PC-9 (cell line): Measurements from ENCODE around the gene MAP1S. TPM values are rescaled to one million over a fixed set of nuclear protein-coding genes. Genes with fewer than 3 reads are reported as not detected.
"Not testable (repeated sequence)": the region's sequence is repeated elsewhere in the genome, so short reads cannot be mapped to it uniquely, and the experiment has no call there.

Experiments used
- BruUV-seq: library from RNA; stranded (reverse); fragments of 400-500 nt; replicated peaks from 2 replicates; lab custom pipeline; 2021; lab: Mats Ljungman, UMichigan
- CTCF ChIA-PET: fragments of 300-600 bp; sonication (Branson Sonifier 250); formaldehyde crosslinking; loops from one replicate; lab custom pipeline; 2022; ENCODE audit warnings: antibody characterized with exemption; lab: Charles Lee
- POLR2A ChIA-PET: fragments of 300-600 bp; sonication (Branson Sonifier 250); formaldehyde crosslinking; loops from one replicate; lab custom pipeline; 2022; ENCODE audit warnings: antibody characterized with exemption; ENCODE audit not compliant: unreplicated experiment; lab: Charles Lee
- DNase-seq, 2 experiments: peaks; one replicate each; pipeline versions ENCODE4 v3.0.0 to v3.0.0-alpha.2; 2015 to 2022; ENCODE audit warnings: mixed read lengths in 1 of 2
- H2AFZ ChIP-seq: fragments of 200-600 bp; sonication (generic); 2 replicates; pipeline ENCODE4 v1.8.1; 2017; ENCODE audit warnings: antibody characterized with exemption
- H3F3A ChIP-seq: fragments of 200-600 bp; sonication (generic); 2 replicates; pipeline ENCODE4 v1.8.1; 2017; ENCODE audit warnings: antibody characterized with exemption, mild to moderate bottlenecking, low read depth; ENCODE audit not compliant: insufficient read depth
- H3K27ac ChIP-seq: fragments of 200-600 bp; sonication (generic); 2 replicates; pipeline ENCODE4 v1.6.1; 2016; ENCODE audit warnings: mixed run types
- H3K27me3 ChIP-seq: fragments of 200-600 bp; sonication (generic); 2 replicates; pipeline ENCODE4 v1.6.1; 2016; ENCODE audit warnings: low read depth, mixed run types; ENCODE audit not compliant: insufficient read depth
- H3K36me3 ChIP-seq: fragments of 200-600 bp; sonication (generic); 2 replicates; pipeline ENCODE4 v1.6.1; 2016; ENCODE audit warnings: low read depth, mixed run types
- H3K4me1 ChIP-seq: fragments of 200-600 bp; sonication (generic); replicated peaks from 2 replicates; pipeline ENCODE4 v1.6.1; 2016; ENCODE audit warnings: mixed run types; ENCODE audit not compliant: insufficient read depth
- H3K4me2 ChIP-seq: fragments of 200-600 bp; sonication (generic); 2 replicates; pipeline ENCODE4 v1.6.1; 2017; ENCODE audit warnings: mixed run types
- H3K4me3 ChIP-seq: fragments of 200-600 bp; sonication (generic); 2 replicates; pipeline ENCODE4 v1.6.1; 2016; ENCODE audit warnings: mixed run types
- H3K79me2 ChIP-seq: fragments of 200-600 bp; sonication (generic); 2 replicates; pipeline ENCODE4 v1.6.1; 2017; ENCODE audit warnings: low read depth, mixed run types
- H3K9me2 ChIP-seq: fragments of 200-600 bp; sonication (generic); 2 replicates; pipeline ENCODE4 v1.8.1; 2017; ENCODE audit warnings: mild to moderate bottlenecking; ENCODE audit not compliant: insufficient read depth
- H3K9me3 ChIP-seq: fragments of 200-600 bp; sonication (generic); 2 replicates; pipeline ENCODE4 v1.8.1; 2016; ENCODE audit warnings: low read depth; ENCODE audit not compliant: insufficient read depth
- H4K20me1 ChIP-seq: fragments of 200-600 bp; sonication (generic); 2 replicates; pipeline ENCODE4 v1.8.1; 2017; ENCODE audit not compliant: insufficient read depth
- EZH2 ChIP-seq: fragments of 200-600 bp; sonication (generic); IDR thresholded peaks from 2 replicates; pipeline ENCODE4 v1.8.0; 2017; ENCODE audit warnings: antibody characterized with exemption, low read depth
- intact Hi-C: fragments of 100-400 bp; cut with micrococcal nuclease; formaldehyde crosslinking; loops from one replicate; pipeline ENCODE4 v1.10.0; 2022; ENCODE audit not compliant: unreplicated experiment
- total RNA-seq: library from RNA; stranded (reverse); gene quantifications from 2 replicates; pipeline ENCODE4 v1.2.3, GENCODE V29; 2021
- TF ChIP-seq, protein P1 (sequence below): fragments of 200-600 bp; sonication (generic); conservative IDR thresholded peaks from 2 replicates; pipeline ENCODE4 v1.6.1; 2017; ENCODE audit warnings: mixed run types, antibody characterized with exemption, mild to moderate bottlenecking, moderate library complexity

Gene MAP1S
- total RNA-seq, 1 experiment from 2014 or later: 86.9 TPM

GRCh38 chr19:17775245-17775927 is 56.1 kb downstream of the MAP1S start:
- H3K27me3 ChIP-seq: no peaks in the 10 kb centered on the region
- BruUV-seq: no TSS peak
- H3K4me2 ChIP-seq: no peak overlapping the region; the same call in 1 of the 2 replicates
- TF ChIP-seq EZH2: no peak
- TF ChIP-seq, protein P1, sequence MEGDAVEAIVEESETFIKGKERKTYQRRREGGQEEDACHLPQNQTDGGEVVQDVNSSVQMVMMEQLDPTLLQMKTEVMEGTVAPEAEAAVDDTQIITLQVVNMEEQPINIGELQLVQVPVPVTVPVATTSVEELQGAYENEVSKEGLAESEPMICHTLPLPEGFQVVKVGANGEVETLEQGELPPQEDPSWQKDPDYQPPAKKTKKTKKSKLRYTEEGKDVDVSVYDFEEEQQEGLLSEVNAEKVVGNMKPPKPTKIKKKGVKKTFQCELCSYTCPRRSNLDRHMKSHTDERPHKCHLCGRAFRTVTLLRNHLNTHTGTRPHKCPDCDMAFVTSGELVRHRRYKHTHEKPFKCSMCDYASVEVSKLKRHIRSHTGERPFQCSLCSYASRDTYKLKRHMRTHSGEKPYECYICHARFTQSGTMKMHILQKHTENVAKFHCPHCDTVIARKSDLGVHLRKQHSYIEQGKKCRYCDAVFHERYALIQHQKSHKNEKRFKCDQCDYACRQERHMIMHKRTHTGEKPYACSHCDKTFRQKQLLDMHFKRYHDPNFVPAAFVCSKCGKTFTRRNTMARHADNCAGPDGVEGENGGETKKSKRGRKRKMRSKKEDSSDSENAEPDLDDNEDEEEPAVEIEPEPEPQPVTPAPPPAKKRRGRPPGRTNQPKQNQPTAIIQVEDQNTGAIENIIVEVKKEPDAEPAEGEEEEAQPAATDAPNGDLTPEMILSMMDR: peak; percentile 93
- intact Hi-C loops: loop anchor here (5.0 kb wide), 1 partner anchor 308 kb away; no protein-coding TSS in a partner anchor
- H3F3A ChIP-seq: peaks cover 18% of the 10 kb centered on the region
- no peaks in the 10 kb centered on the region for H4K20me1 ChIP-seq
- DNase-seq: peak; percentile 57 to 70
- no peaks in the 10 kb centered on the region for H3K9me2 ChIP-seq
- H3K4me1 ChIP-seq: peaks cover 18% of the 10 kb centered on the region
- ChIA-PET POLR2A (no interaction called here), CTCF (interaction anchor here (0.5 to 1.7 kb wide), 5 partner anchors 9 to 305 kb away, joined by 3 to 5 read pairs (median 5); no protein-coding TSS in a partner anchor)
- no peaks in the 10 kb centered on the region for H3K9me3 ChIP-seq
- no peak overlapping the region for H2AFZ ChIP-seq
- H3K27ac ChIP-seq: no peak overlapping the region
- no peaks in the 10 kb centered on the region for H3K36me3 ChIP-seq
- no peak overlapping the region for H3K4me3 ChIP-seq
- peaks cover 2% of the 10 kb centered on the region; the same call in 1 of the 2 replicates for H3K79me2 ChIP-seq

DNA sequence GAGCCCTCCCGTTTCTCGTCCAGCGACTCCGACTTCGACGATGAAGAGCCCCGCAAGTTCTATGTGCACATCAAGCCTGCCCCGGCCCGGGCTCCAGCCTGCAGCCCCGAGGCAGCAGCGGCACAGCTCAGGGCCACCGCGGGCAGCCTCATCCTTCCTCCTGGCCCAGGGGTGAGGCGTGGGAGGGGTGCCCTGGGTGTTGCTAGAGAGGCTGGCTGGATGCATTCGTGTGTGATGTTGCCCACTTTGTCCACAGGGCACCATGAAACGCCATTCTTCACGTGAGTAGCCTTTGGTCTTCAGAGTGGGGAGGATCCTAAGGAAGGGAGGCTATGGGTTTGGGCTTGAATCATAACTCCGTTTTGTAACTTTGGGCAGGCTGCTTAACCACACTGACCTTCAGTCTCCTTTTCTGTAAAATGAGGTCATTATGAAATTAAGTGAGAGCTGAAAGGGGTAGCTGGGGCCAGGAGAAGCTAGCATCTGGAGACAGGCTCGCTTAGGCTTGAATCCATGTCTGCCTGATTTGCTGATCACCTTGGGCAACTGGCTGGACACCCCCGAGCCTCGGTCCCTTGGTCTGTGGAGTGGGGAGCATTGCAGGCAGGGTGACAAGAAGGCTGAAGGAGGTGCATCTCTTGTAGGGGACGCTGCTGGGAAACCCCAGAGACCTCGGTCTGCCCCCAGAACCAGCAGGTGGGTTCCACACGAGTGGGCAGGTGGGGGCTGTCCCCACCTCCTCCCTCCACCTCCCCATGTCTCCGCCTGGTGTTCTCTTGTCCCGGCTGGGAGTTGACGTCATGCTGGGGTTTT is 56.9 kb downstream of the MAP1S start:
- BruUV-seq: no TSS peak

DNA sequence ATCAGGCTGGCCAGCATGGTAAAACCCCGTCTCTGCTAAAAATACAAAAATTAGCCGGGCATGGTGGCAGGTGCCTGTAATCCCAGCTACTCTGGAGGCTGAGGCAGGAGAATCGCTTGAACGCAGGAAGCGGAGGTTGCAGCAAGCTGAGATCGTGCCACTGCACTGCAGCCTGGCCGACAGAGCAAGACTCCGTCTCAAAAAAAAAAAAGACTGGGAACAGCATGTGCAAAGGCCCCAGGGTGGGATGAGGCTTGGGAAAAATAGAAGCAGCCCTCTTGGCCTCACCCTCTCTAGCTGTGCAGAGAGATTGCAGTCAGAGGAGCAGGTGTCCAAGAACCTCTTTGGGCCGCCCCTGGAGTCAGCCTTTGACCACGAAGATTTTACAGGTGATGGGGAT is 58.6 kb downstream of the MAP1S start:
- H3K27ac ChIP-seq, H2AFZ ChIP-seq, H3K9me3 ChIP-seq, H3K9me2 ChIP-seq, H3K79me2 ChIP-seq, DNase-seq, H3K27me3 ChIP-seq, H3K4me3 ChIP-seq, H3K36me3 ChIP-seq, POLR2A ChIA-PET, BruUV-seq, H4K20me1 ChIP-seq: not testable (repeated sequence)
- peaks cover 18% of the 10 kb centered on the region for H3K4me1 ChIP-seq
- CTCF ChIA-PET: interaction anchor here (0.6 to 0.7 kb wide), 2 partner anchors 26 to 219 kb away, joined by 4 to 7 read pairs; no protein-coding TSS in a partner anchor
- peak overlapping the region; percentile 80; the same call in 1 of the 2 replicates for H3K4me2 ChIP-seq
- H3F3A ChIP-seq: peaks cover 18% of the 10 kb centered on the region
- intact Hi-C loops: loop anchor here (1.0 to 5.0 kb wide), 3 partner anchors 19 to 311 kb away; no protein-coding TSS in a partner anchor

More for the DNA sequence above, 56.9 kb downstream of the MAP1S start:
- intact Hi-C loops: loop anchor here (5.0 kb wide), 1 partner anchor 309 kb away; no protein-coding TSS in a partner anchor
- peak overlapping the region; percentile 46 for H3K4me2 ChIP-seq
- H3K4me3 ChIP-seq: no peak overlapping the region
- ChIA-PET POLR2A (no interaction called here), CTCF (interaction anchor here (0.9 to 1.7 kb wide), 2 partner anchors 10 to 265 kb away, joined by 3 read pairs; no protein-coding TSS in a partner anchor)
- no peaks in the 10 kb centered on the region for H3K9me2 ChIP-seq
- no peaks in the 10 kb centered on the region for H3K36me3 ChIP-seq
- H3K27me3 ChIP-seq: no peaks in the 10 kb centered on the region
- no peaks in the 10 kb centered on the region for H4K20me1 ChIP-seq
- TF ChIP-seq, protein P1: no peak
- TF ChIP-seq EZH2: no peak
- DNase-seq: peak in 1 of 2 experiments; percentile 55
- H2AFZ ChIP-seq: no peak overlapping the region
- H3K27ac ChIP-seq: no peak overlapping the region
- peaks cover 18% of the 10 kb centered on the region for H3F3A ChIP-seq
- H3K9me3 ChIP-seq: no peaks in the 10 kb centered on the region
- peaks cover 8% of the 10 kb centered on the region; the same call in 1 of the 2 replicates for H3K79me2 ChIP-seq
- peaks cover 18% of the 10 kb centered on the region for H3K4me1 ChIP-seq
